IMR-90 (cell line): ENCODE data around the gene TBCK.

Experiments
- CTCF ChIP-seq: conservative IDR thresholded peaks from 2 replicates; pipeline ENCODE4 v1.5.1; 2012; ENCODE audit warnings: mild to moderate bottlenecking, low read depth, low read length, improper control_type of control experiment
- MAFK ChIP-seq: IDR thresholded peaks from 2 replicates; pipeline ENCODE4 v1.6.1; 2012; ENCODE audit warnings: low read depth, low read length, improper control_type of control experiment
- MAZ ChIP-seq: IDR thresholded peaks from 2 replicates; pipeline ENCODE4 v1.6.1; 2012; ENCODE audit warnings: low read depth, mild to moderate bottlenecking, low read length, improper control_type of control experiment, moderate library complexity, borderline replicate concordance
- POLR2A ChIP-seq: IDR thresholded peaks from 2 replicates; pipeline ENCODE4 v1.6.1; 2012; ENCODE audit warnings: mild to moderate bottlenecking, low read depth, low read length
- RCOR1 ChIP-seq: IDR thresholded peaks from 2 replicates; pipeline ENCODE4 v1.6.1; 2012; ENCODE audit warnings: mild to moderate bottlenecking, low read length, improper control_type of control experiment; ENCODE audit not compliant: insufficient replicate concordance
- RFX5 ChIP-seq: IDR thresholded peaks from 2 replicates; pipeline ENCODE4 v1.8.0; 2012; ENCODE audit warnings: low read depth, mild to moderate bottlenecking, low read length, moderate library complexity
- SMC3 ChIP-seq: fragments of 150-350 bp; IDR thresholded peaks from 2 replicates; pipeline ENCODE4 v1.6.1; 2016; ENCODE audit warnings: low read depth, mild to moderate bottlenecking, antibody characterized with exemption, low read length, moderate library complexity

- TF ChIP-seq CTCF (no peak), SMC3 (no peak), POLR2A (no peak), RFX5 (no peak), MAFK (no peak), RCOR1 (no peak), MAZ (no peak)
These were observed 324.3 kb downstream of the TBCK start for GRCh38 chr4:105991726-105992125.
